ENCODE measurements around the gene CNTNAP2. TPM values are rescaled to one million over a fixed set of nuclear protein-coding genes. Genes with fewer than 3 reads are reported as not detected.

The CNTNAP2 gene
- total RNA-seq, 1 donor from 2014 or later: 4.2 TPM

DNA sequence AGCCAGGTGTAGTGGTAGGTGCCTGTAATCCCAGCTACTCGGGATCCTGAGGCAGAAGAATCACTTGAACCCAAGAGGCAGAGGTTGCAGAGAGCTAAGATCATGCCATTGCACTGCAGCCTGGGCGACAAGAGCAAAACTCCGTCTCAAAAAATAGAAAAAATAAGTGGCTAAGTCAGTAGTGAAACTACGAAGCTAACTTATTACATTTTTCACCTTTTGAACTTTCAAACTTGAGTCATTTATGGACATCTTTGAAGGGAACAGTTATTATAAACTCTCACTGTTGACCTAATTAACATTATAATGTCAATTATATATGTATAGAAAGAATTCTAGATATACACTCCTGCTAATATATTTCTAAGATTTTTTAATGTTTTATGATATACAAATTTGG lies 1932.5 kb downstream of the CNTNAP2 start:
- peaks cover 7% of the 10 kb centered on the region for H3K4me1 Mint-ChIP-seq
- H3K27ac Mint-ChIP-seq: no peak overlapping the region
- peaks cover 9% of the 10 kb centered on the region for H3K9me3 Mint-ChIP-seq
- H3K27me3 Mint-ChIP-seq (ENCODE audit: low read depth): no peaks in the 10 kb centered on the region
- no peak for DNase-seq (ENCODE audit: low spot score in 2 of 2, unreplicated experiment in 2 of 2)
- TF ChIP-seq, protein P1, sequence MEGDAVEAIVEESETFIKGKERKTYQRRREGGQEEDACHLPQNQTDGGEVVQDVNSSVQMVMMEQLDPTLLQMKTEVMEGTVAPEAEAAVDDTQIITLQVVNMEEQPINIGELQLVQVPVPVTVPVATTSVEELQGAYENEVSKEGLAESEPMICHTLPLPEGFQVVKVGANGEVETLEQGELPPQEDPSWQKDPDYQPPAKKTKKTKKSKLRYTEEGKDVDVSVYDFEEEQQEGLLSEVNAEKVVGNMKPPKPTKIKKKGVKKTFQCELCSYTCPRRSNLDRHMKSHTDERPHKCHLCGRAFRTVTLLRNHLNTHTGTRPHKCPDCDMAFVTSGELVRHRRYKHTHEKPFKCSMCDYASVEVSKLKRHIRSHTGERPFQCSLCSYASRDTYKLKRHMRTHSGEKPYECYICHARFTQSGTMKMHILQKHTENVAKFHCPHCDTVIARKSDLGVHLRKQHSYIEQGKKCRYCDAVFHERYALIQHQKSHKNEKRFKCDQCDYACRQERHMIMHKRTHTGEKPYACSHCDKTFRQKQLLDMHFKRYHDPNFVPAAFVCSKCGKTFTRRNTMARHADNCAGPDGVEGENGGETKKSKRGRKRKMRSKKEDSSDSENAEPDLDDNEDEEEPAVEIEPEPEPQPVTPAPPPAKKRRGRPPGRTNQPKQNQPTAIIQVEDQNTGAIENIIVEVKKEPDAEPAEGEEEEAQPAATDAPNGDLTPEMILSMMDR (IDR thresholded peaks at IDR 0.05; ENCODE audit: unreplicated experiment): no peak
- H3K4me3 Mint-ChIP-seq: no peak overlapping the region
- H3K36me3 Mint-ChIP-seq: no peaks in the 10 kb centered on the region

DNA sequence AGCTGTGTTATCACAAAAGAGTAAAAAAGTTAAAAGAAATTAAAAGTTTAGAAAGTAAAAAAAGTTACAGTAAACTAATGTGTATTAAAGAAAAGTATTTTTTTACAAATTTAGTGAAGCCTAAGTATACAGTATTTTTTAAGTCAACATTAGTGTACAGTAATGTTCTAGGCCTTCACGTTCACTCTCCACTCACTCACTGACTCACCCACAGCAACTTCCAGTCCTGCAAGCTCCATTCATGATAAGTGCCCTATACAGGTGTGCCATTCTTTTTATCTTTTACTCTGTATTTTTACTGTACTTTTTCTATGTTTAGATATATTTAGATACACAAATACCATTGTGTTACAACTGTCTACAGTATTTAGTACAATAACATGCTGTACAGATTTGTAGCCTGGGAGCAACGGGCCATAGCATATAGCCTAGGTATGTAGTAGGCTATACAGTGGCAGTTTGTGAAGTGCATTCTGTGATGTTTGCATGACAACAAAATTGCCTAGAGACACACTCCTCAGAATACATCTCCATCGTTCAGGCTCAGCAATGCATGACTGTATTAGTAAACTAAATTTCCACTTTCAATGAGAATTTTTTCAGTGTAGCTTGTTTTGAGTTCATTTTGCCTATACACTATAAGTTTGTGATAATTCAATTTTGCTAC lies 1934.0 kb downstream of the CNTNAP2 start:
- H3K27ac Mint-ChIP-seq: no peak overlapping the region
- TF ChIP-seq, protein P1 (IDR thresholded peaks at IDR 0.05; ENCODE audit: unreplicated experiment): no peak
- H3K9me3 Mint-ChIP-seq: peaks cover 5% of the 10 kb centered on the region
- H3K4me3 Mint-ChIP-seq: no peak overlapping the region
- no peaks in the 10 kb centered on the region for H3K36me3 Mint-ChIP-seq
- no peaks in the 10 kb centered on the region for H3K27me3 Mint-ChIP-seq (ENCODE audit: low read depth)
- H3K4me1 Mint-ChIP-seq: peaks cover 7% of the 10 kb centered on the region
- no peak for DNase-seq (ENCODE audit: low spot score in 2 of 2, unreplicated experiment in 2 of 2)

DNA sequence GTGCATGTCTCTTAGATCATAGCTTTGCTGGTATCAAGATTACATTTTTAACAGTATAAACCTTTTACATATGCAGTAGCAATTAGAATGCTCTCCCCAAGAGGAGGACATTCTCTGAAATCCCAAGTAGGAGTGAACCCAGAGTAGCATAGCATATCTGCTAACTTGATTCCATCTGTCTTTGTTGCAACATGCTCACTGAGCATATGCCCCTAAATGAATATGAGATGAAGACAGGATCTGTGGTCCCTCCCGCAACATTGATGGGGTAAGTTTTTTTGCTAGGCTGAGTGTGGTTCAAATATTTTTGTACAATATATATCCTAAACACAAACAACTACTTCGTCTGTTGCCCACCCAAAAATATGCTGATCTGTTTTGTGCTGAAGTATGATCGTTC lies 1939.8 kb downstream of the CNTNAP2 start:
- no peak for DNase-seq (ENCODE audit: low spot score in 2 of 2, unreplicated experiment in 2 of 2)
- Mint-ChIP-seq H3K27me3 (ENCODE audit: low read depth) (peaks cover 3% of the 10 kb centered on the region), H3K4me1 (peaks cover 2% of the 10 kb centered on the region)

DNA sequence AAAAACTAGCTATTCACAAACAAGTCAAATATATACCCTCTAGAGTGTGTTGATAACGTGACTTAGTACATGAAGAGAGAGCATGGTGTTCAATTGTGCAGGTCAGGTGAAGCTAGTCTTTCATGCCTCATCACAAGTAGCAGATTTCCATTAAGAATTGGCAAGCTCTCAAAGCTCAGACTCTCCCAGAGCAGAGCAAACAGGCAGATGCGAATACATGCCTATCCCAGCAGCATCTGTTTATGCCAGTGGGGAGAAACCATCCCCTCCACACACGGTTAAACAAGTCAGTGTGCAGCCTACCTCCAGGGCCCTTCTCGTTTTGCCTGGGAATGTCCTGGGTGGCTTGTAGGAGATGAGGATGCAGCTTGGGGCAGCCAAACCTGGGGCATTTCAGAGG lies 1941.5 kb downstream of the CNTNAP2 start:
- H3K9me3 Mint-ChIP-seq: peaks cover 4% of the 10 kb centered on the region
- no peak overlapping the region for H3K27ac Mint-ChIP-seq

More for the DNA sequence above, 1939.8 kb downstream of the CNTNAP2 start:
- Mint-ChIP-seq H3K9me3 (no peaks in the 10 kb centered on the region), H3K27ac (no peak overlapping the region), H3K36me3 (no peaks in the 10 kb centered on the region), H3K4me3 (no peak overlapping the region)
- TF ChIP-seq, protein P1 (IDR thresholded peaks at IDR 0.05; ENCODE audit: unreplicated experiment): no peak

DNA sequence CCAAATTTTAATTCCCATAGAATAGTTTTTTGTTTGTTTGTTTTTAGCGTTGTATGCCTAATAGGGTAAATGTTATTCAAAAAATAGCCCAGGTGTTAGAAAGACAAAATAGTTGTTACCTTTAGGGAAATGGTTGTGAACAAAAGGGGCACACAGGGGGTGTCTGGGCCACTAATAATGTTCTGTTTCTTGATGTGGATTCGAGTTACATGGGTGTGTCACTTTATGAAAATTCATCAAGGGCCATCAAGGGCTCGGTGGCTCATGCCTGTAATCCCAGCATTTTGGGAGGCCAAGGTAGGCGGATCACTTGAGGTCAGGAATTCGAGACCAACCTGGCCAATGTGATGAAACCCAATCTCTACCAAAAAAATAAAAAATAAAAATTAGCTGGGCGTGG lies 1942.2 kb downstream of the CNTNAP2 start:
- no peaks in the 10 kb centered on the region for H3K4me1 Mint-ChIP-seq
- no peak overlapping the region for H3K27ac Mint-ChIP-seq
- TF ChIP-seq, protein P1 (IDR thresholded peaks at IDR 0.05; ENCODE audit: unreplicated experiment): no peak
- no peak overlapping the region for H3K4me3 Mint-ChIP-seq
- peaks cover 3% of the 10 kb centered on the region for H3K27me3 Mint-ChIP-seq (ENCODE audit: low read depth)
- DNase-seq (ENCODE audit: low spot score in 2 of 2, unreplicated experiment in 2 of 2): no peak
- no peaks in the 10 kb centered on the region for H3K36me3 Mint-ChIP-seq
- H3K9me3 Mint-ChIP-seq: peaks cover 11% of the 10 kb centered on the region

More for the DNA sequence above, 1941.5 kb downstream of the CNTNAP2 start:
- TF ChIP-seq, protein P1 (IDR thresholded peaks at IDR 0.05; ENCODE audit: unreplicated experiment): no peak
- Mint-ChIP-seq H3K4me3 (no peak overlapping the region), H3K27me3 (ENCODE audit: low read depth) (peaks cover 3% of the 10 kb centered on the region), H3K4me1 (no peaks in the 10 kb centered on the region), H3K36me3 (no peaks in the 10 kb centered on the region)
- no peak for DNase-seq (ENCODE audit: low spot score in 2 of 2, unreplicated experiment in 2 of 2)
